Esophagus muscularis mucosa (tissue), 4 donors: ENCODE results near the gene RAD51AP2.

Source experiments
- EP300 ChIP-seq: sonication (generic); formaldehyde crosslinking; IDR thresholded peaks from one replicate; pipeline ENCODE4 v1.6.1; 2017; ENCODE audit warnings: antibody characterized with exemption
- POLR2A ChIP-seq: fragments of 450-650 bp; IDR thresholded peaks from one replicate; pipeline ENCODE4 v1.6.1; 2017; ENCODE audit warnings: antibody characterized with exemption, moderate library complexity, mild to moderate bottlenecking, low read depth
- POLR2AphosphoS5 ChIP-seq, 2 donors: sonication (generic); formaldehyde crosslinking; IDR thresholded peaks; one replicate each; pipeline ENCODE4 v1.6.1; 2017; ENCODE audit warnings: antibody characterized with exemption in 2 of 2
- TF ChIP-seq, protein P1 (sequence below), 3 experiments: fragments of 200-600 bp in 2 of 3; fragments of 450-650 bp in 1 of 3; sonication (generic) in 2 of 3; IDR thresholded peaks; one replicate each; pipeline ENCODE4 v1.5.1; 2017 to 2019; ENCODE audit warnings: antibody characterized with exemption in 3 of 3, mild to moderate bottlenecking in 2 of 3, moderate library complexity in 1 of 3

DNA sequence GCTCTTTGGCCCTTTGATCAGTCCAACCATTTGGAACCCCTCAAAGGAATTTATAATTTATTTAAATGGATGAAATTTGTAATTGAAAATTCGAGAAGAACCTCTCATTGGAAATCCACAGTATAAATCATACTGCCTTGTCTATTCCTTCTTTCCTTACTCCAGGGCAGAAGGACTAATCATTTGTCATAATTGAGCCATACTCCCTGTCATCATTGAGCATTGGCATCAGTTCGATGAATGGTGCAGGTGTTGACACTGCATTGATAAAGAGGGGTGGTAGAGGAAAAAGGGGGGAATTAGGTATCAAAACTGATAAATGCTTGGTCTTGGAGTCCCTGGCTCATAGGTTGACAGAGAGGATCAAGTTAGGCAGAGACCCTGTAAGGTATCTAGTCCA lies 24.2 kb upstream of the RAD51AP2 start:
- TF ChIP-seq, protein P1, sequence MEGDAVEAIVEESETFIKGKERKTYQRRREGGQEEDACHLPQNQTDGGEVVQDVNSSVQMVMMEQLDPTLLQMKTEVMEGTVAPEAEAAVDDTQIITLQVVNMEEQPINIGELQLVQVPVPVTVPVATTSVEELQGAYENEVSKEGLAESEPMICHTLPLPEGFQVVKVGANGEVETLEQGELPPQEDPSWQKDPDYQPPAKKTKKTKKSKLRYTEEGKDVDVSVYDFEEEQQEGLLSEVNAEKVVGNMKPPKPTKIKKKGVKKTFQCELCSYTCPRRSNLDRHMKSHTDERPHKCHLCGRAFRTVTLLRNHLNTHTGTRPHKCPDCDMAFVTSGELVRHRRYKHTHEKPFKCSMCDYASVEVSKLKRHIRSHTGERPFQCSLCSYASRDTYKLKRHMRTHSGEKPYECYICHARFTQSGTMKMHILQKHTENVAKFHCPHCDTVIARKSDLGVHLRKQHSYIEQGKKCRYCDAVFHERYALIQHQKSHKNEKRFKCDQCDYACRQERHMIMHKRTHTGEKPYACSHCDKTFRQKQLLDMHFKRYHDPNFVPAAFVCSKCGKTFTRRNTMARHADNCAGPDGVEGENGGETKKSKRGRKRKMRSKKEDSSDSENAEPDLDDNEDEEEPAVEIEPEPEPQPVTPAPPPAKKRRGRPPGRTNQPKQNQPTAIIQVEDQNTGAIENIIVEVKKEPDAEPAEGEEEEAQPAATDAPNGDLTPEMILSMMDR (IDR thresholded peaks at IDR 0.05): no peak
- no peak for TF ChIP-seq POLR2A
- no peak for TF ChIP-seq EP300
- TF ChIP-seq POLR2AphosphoS5 (IDR thresholded peaks at IDR 0.05): no peak
